Keratinocyte (primary cell): ENCODE results near the gene NACAD.

ENCODE experiments used
- CTCF ChIP-seq, 3 experiments: IDR thresholded peaks in 1 of 3; conservative IDR thresholded peaks in 1 of 3; optimal IDR thresholded peaks in 1 of 3; 2 replicates in 2 of 3; 3 replicates in 1 of 3; pipeline versions ENCODE3 to v1.5.1; 2011; ENCODE audit warnings: low read length in 3 of 3, mild to moderate bottlenecking in 3 of 3, moderate library complexity in 2 of 3, control low read depth in 1 of 3, inconsistent platforms in 1 of 3; ENCODE audit not compliant: insufficient read depth in 2 of 3; ENCODE audit errors: extremely low read depth in 1 of 3
- EZH2 ChIP-seq: IDR thresholded peaks from one replicate; pipeline ENCODE4 v1.6.1; 2012; ENCODE audit warnings: inconsistent platforms, mild to moderate bottlenecking, low read length, moderate library complexity

GRCh38 chr7:45087301-45088145, 1.2 kb downstream of the NACAD start:
- no peak for TF ChIP-seq CTCF (optimal IDR thresholded peaks at IDR 0.05 in 1 of 3, IDR thresholded peaks at IDR 0.05 in 1 of 3, conservative IDR thresholded peaks at IDR 0.05 in 1 of 3; ENCODE audit: extremely low read depth in 1 of 3, insufficient read depth in 2 of 3, low read length in 3 of 3)
- no peak for TF ChIP-seq EZH2
